Transverse colon (tissue), 4 donors: ENCODE data around the gene ZNF606. TPM values are rescaled to one million over a fixed set of nuclear protein-coding genes. Genes with fewer than 3 reads are reported as not detected.
A peak's percentile ranks its signal among the peaks of the same experiment; 100 is the strongest.

Source experiments
- DNase-seq: peaks from one replicate; pipeline ENCODE4 v3.0.0-alpha.2; 2019
- H3K27ac ChIP-seq, 4 donors: fragments of 200-600 bp; sonication (generic); 2 replicates each; pipeline ENCODE4 v1.5.1; 2016 to 2018; ENCODE audit warnings: inconsistent platforms in 4 of 4
- H3K27me3 ChIP-seq: fragments of 200-600 bp; sonication (generic); 2 replicates; pipeline ENCODE4 v1.5.1; 2017; ENCODE audit warnings: inconsistent platforms
- H3K36me3 ChIP-seq, 4 donors: fragments of 200-600 bp; sonication (generic); 2 replicates each; pipeline ENCODE4 v1.5.1; 2017 to 2019; ENCODE audit warnings: inconsistent platforms in 4 of 4
- H3K4me1 ChIP-seq, 4 donors: fragments of 200-600 bp; sonication (generic); 2 replicates each; pipeline ENCODE4 v1.5.1; 2017 to 2020; ENCODE audit warnings: inconsistent platforms in 4 of 4
- H3K4me3 ChIP-seq, 4 donors: fragments of 200-600 bp; sonication (generic); 1 replicate in 1 of 4; 2 replicates in 3 of 4; pipeline versions ENCODE4 v1.5.1 to v1.6.1; 2017 to 2019; ENCODE audit warnings: inconsistent platforms in 4 of 4
- H3K9me3 ChIP-seq, 2 donors: fragments of 200-600 bp; sonication (generic); 2 replicates each; pipeline ENCODE4 v1.5.1; 2017 to 2019; ENCODE audit warnings: inconsistent platforms in 2 of 2
- EP300 ChIP-seq: sonication (generic); formaldehyde crosslinking; IDR thresholded peaks from one replicate; pipeline ENCODE4 v1.6.1; 2017; ENCODE audit warnings: antibody characterized with exemption, low read depth
- POLR2A ChIP-seq: fragments of 450-650 bp; IDR thresholded peaks from one replicate; pipeline ENCODE4 v1.6.1; 2016; ENCODE audit warnings: antibody characterized with exemption, mild to moderate bottlenecking, moderate library complexity
- POLR2AphosphoS5 ChIP-seq, 3 donors: sonication (generic); formaldehyde crosslinking; IDR thresholded peaks; one replicate each; pipeline ENCODE4 v1.6.1; 2016; ENCODE audit warnings: antibody characterized with exemption in 3 of 3
- WGBS, 2 donors: methylation state at CpG; one replicate each; pipeline ENCODE4 v1.1.5; 2018; ENCODE audit warnings: low coverage in 1 of 2; 5-methylcytosine and 5-hydroxymethylcytosine counted together
- in situ Hi-C, 4 donors: fragments of 200-750 bp; cut with MboI; loops; one replicate each; pipeline versions ENCODE4 v1.15.0 to v1.15.1; 2017; ENCODE audit warnings: low sequenced_read_pairs in 3 of 4, low pct_ligation_motif_present in 1 of 4, low pct_unique_long_range_greater_than_20kb in 1 of 4
- intact Hi-C: fragments of 100-400 bp; cut with DNase I; formaldehyde crosslinking; loops from one replicate; pipeline ENCODE4 v1.15.1; 2023; ENCODE audit warnings: low total_unique reads
- total RNA-seq, 4 donors: library from RNA; depleted of rRNA; stranded (reverse); fragments of >200 nt; gene quantifications; one replicate each; pipeline ENCODE4 v1.1.0, GENCODE V29; 2016
- TF ChIP-seq, protein P1 (sequence below), 5 experiments: fragments of 200-600 bp in 3 of 5; fragments of 450-650 bp in 2 of 5; sonication (generic) in 3 of 5; IDR thresholded peaks; 1 replicate in 2 of 5; 2 replicates in 3 of 5; pipeline ENCODE4 v1.5.1; 2016 to 2017; ENCODE audit warnings: antibody characterized with exemption in 5 of 5, inconsistent platforms in 3 of 5, mild to moderate bottlenecking in 2 of 5, moderate library complexity in 1 of 5

Gene ZNF606
- total RNA-seq, 4 donors from 2014 or later: 13.7 to 27.7 (median 16.2) TPM

DNA sequence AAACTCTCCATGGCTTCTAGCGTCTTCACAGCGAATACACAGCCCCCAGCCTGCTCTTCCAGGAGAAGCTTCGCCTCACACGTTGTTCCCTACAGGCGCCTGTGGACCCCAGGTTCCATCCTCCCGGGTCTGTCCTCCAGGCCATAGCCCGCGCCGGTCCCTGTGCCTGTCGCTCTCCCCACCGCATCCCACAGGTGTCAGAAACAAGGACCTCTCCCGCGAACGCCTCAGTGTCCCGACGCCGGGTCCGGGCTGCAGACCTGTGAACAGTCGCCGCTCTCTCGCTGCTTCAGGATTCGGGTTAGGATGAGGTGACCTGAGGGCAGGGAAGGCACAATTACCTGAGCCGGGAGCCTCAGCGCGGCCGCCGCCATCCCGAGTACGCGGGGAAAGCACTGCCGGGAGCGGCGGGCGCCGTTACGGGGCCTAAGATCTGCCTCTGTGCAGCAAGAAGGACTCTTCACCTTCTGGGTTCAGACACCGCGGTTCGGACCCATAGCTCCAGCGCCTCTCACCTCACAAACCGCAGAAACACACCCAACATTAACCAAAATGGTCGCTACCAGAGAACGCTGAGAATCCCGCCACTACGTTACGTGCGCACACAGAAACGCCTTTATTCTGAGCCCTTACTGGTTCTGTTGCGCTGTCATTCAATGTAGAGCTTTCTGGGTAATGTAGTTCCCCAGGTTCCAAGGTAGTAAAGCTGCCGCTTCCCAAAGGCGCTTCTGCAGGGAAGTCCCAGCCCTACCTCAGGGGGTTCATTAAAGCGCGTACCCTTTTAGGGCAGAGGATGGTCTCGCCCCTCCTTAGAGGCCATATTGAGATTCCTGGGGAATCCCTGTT is 67.6 kb downstream of the ZNF606 start, which contains the start of gene ZNF418:
Gene ZNF418 (minus strand): TSS at position 583 of the 846 bp plus-strand sequence. CDS start 1,580 bp downstream, outside the sequence.
- WGBS, 2 donors: 11 to 33% methylated on average over 22 to 54 of the region's 54 CpGs
- Histone ChIP-seq H3K9me3 (peaks cover 51 to 71% of the 10 kb centered on the region in 2 donors), H3K36me3 (peaks cover 0 to 20% (median 5%) of the 10 kb centered on the region in 4 donors), H3K4me3 (peak within 1 kb of the TSS; percentile 37 to 75 (median 52)), H3K27me3 (no peaks in the 10 kb centered on the region), H3K27ac (peak within 1 kb of the TSS in 3 of 4 donors; percentile 55 to 74 (median 57)), H3K4me1 (peaks cover 0 to 10% (median 0%) of the 10 kb centered on the region in 4 donors)
- intact Hi-C loops: no loop called here
- DNase-seq: peak; percentile 24
- TF ChIP-seq POLR2A: no peak
- no peak for TF ChIP-seq EP300
- TF ChIP-seq, protein P1, sequence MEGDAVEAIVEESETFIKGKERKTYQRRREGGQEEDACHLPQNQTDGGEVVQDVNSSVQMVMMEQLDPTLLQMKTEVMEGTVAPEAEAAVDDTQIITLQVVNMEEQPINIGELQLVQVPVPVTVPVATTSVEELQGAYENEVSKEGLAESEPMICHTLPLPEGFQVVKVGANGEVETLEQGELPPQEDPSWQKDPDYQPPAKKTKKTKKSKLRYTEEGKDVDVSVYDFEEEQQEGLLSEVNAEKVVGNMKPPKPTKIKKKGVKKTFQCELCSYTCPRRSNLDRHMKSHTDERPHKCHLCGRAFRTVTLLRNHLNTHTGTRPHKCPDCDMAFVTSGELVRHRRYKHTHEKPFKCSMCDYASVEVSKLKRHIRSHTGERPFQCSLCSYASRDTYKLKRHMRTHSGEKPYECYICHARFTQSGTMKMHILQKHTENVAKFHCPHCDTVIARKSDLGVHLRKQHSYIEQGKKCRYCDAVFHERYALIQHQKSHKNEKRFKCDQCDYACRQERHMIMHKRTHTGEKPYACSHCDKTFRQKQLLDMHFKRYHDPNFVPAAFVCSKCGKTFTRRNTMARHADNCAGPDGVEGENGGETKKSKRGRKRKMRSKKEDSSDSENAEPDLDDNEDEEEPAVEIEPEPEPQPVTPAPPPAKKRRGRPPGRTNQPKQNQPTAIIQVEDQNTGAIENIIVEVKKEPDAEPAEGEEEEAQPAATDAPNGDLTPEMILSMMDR (IDR thresholded peaks at IDR 0.05): no peak
- TF ChIP-seq POLR2AphosphoS5 (IDR thresholded peaks at IDR 0.05): no peak
- in situ Hi-C loops: no loop called here

DNA sequence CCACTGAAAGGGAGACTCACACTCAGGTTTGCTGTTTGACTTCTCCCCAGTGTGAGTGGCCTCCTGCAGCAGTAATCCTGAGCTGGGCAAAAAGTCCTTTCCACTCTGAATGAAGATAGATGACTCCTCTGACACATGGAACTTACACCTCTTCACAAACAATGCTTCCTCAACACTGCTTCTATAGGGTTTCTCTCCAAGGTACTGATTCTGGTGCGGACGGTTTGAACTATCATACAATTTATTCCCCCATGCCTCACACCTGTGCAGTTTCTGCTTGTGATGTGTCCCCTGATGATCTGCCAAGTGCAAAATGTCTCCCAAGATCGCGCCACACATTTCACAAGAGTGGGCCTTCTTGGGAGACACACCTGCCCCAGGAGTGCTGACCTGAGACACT is 75.0 kb downstream of the ZNF606 start:
- H3K4me1 ChIP-seq: no peaks in the 10 kb centered on the region
- no peak overlapping the region for H3K27ac ChIP-seq
- peaks cover 28 to 60% of the 10 kb centered on the region in 2 donors for H3K9me3 ChIP-seq
- H3K36me3 ChIP-seq: peaks cover 0 to 10% (median 1%) of the 10 kb centered on the region in 4 donors
- H3K4me3 ChIP-seq: no peak overlapping the region
- intact Hi-C loops: no loop called here
- DNase-seq: no peak
- no peaks in the 10 kb centered on the region for H3K27me3 ChIP-seq
- WGBS, 2 donors: 100% methylated on average over 4 of the region's 4 CpGs; no CpG with 5 or more reads in 1 of the 2 donors
- TF ChIP-seq, protein P1 (IDR thresholded peaks at IDR 0.05): no peak
- TF ChIP-seq POLR2AphosphoS5 (IDR thresholded peaks at IDR 0.05): no peak
- no peak for TF ChIP-seq POLR2A
- no peak for TF ChIP-seq EP300
- in situ Hi-C loops: no loop called here

Other genes with a start within 250 kb of the ZNF606 start
- gene ZNF586, start 233.1 kb downstream of the ZNF606 start, total RNA-seq: 10 to 100 TPM; 20.8 to 79.2 (median 27.3) TPM
- gene ZNF552, start 187.9 kb downstream of the ZNF606 start, total RNA-seq: 100 to 1,000 TPM in 1 of 4 donors, 10 to 100 TPM in 3; 41.2 to 145 (median 68.8) TPM
- 10 to 100 TPM; 16.1 to 34.4 (median 22.0) TPM for gene ZNF587B, start 172.5 kb downstream of the ZNF606 start, total RNA-seq
- gene ZNF587, start 153.0 kb downstream of the ZNF606 start, total RNA-seq: 10 to 100 TPM; 22.4 to 61.0 (median 44.8) TPM
- gene ZNF814, start 113.8 kb downstream of the ZNF606 start, total RNA-seq: 10 to 100 TPM; 11.5 to 25.1 (median 19.7) TPM
- 100 to 1,000 TPM in 1 of 4 donors, 10 to 100 TPM in 2, 1 to 10 TPM in 1; 9.8 to 119 (median 11.2) TPM for gene ZNF417, start 86.2 kb downstream of the ZNF606 start, total RNA-seq
- gene ZNF418, start 67.4 kb downstream of the ZNF606 start, total RNA-seq: 1 to 10 TPM; 1.9 to 6.4 (median 4.0) TPM
- gene ZNF256, start 55.1 kb downstream of the ZNF606 start, total RNA-seq: 10 to 100 TPM in 1 of 4 donors, 1 to 10 TPM in 3; 3.8 to 13.5 (median 4.2) TPM
- not detected for gene C19orf18, start 28.3 kb downstream of the ZNF606 start, total RNA-seq
- not detected for gene ZSCAN1, start 31.2 kb upstream of the ZNF606 start, total RNA-seq
- gene ZNF135, start 56.5 kb upstream of the ZNF606 start, total RNA-seq: 10 to 100 TPM in 1 of 4 donors, 1 to 10 TPM in 3; 1.6 to 20.9 (median 2.1) TPM
- gene ZSCAN18, start 95.4 kb upstream of the ZNF606 start, total RNA-seq: 10 to 100 TPM; 30.4 to 50.0 (median 42.8) TPM
- 1 to 10 TPM in 3 of 4 donors, under 1 TPM in 1; 0.60 to 5.5 (median 4.0) TPM for gene ZNF329, start 148.0 kb upstream of the ZNF606 start, total RNA-seq
- 10 to 100 TPM; 12.5 to 30.8 (median 19.0) TPM for gene ZNF274, start 180.2 kb upstream of the ZNF606 start, total RNA-seq
- gene ZNF544, start 226.1 kb upstream of the ZNF606 start, total RNA-seq: 10 to 100 TPM in 3 of 4 donors, 1 to 10 TPM in 1; 8.6 to 62.3 (median 25.1) TPM